GM21786 (cell line): ENCODE measurements around the gene COPS9.

Experiments
- ATAC-seq: cut with Tn5 transposase; IDR thresholded peaks from one replicate; pipeline ENCODE4 v1.9.1; 2021; ENCODE audit not compliant: unreplicated experiment

The COPS9 gene

GRCh38 chr2:240136013-240136670 is at the start of gene COPS9:
TSS of gene COPS9 (minus strand) at chr2:240136305. CDS start at chr2:240136284, 21 bp downstream.
- peak; percentile 87 for ATAC-seq

GRCh38 chr2:240184656-240185055 is 48.6 kb upstream of the COPS9 start:
- no peak for ATAC-seq

- no peak for ATAC-seq
Measured at GRCh38 chr2:240183875-240184590, 47.9 kb upstream of the COPS9 start.

- ATAC-seq = no peak
Measured at GRCh38 chr2:240183006-240183874, 47.1 kb upstream of the COPS9 start.

- no peak for ATAC-seq
Measured at GRCh38 chr2:240182476-240182875, 46.4 kb upstream of the COPS9 start.

GRCh38 chr2:240182001-240182400 is 45.9 kb upstream of the COPS9 start:
- no peak for ATAC-seq

- ATAC-seq = no peak
Measured at GRCh38 chr2:240179941-240180666, 44.0 kb upstream of the COPS9 start.

- no peak for ATAC-seq
Measured at GRCh38 chr2:240179186-240179815, 43.2 kb upstream of the COPS9 start.

- ATAC-seq = no peak
Measured at GRCh38 chr2:240178564-240178963, 42.5 kb upstream of the COPS9 start.

GRCh38 chr2:240174496-240174895 is 38.4 kb upstream of the COPS9 start:
- ATAC-seq = no peak

- ATAC-seq = no peak
Measured at GRCh38 chr2:240172071-240172895, 36.2 kb upstream of the COPS9 start.

- ATAC-seq = no peak
Measured at GRCh38 chr2:240170883-240171282, 34.8 kb upstream of the COPS9 start.

- ATAC-seq = no peak
Measured at GRCh38 chr2:240170354-240170735, 34.2 kb upstream of the COPS9 start.

- ATAC-seq = no peak
Measured at GRCh38 chr2:240169486-240170353, 33.6 kb upstream of the COPS9 start.

- no peak for ATAC-seq
Measured at GRCh38 chr2:240168546-240169361, 32.6 kb upstream of the COPS9 start.

GRCh38 chr2:240168041-240168440 is 31.9 kb upstream of the COPS9 start:
- no peak for ATAC-seq

GRCh38 chr2:240167588-240167880 is 31.4 kb upstream of the COPS9 start:
- no peak for ATAC-seq
